ENCODE measurements around the gene NTF3. TPM values are rescaled to one million over a fixed set of nuclear protein-coding genes. Genes with fewer than 3 reads are reported as not detected.

NTF3 gene
- total and polyA plus RNA-seq, 9 of the 15 experiments (the other 6 are each of a cell fraction or from before 2014, with no cell fraction given): not detected

GRCh38 chr12:5520831-5521230 is 88.9 kb downstream of the NTF3 start:
- ATAC-seq: no peak
- Histone ChIP-seq H3K27me3 (ENCODE audit: control insufficient read depth in 2 of 2, insufficient read depth in 2 of 2, low read length in 2 of 2) (peaks cover 0 to 42% of the 10 kb centered on the region in 2 experiments; a peak in 2 of 5 replicates), H3K36me3 (ENCODE audit: control insufficient read depth, insufficient read depth, low read length) (no peaks in the 10 kb centered on the region), H3K27ac (ENCODE audit: extremely low read depth, low read depth, low read length) (no peak overlapping the region), H3K9me1 (ENCODE audit: control insufficient read depth, insufficient read depth, low read length) (no peaks in the 10 kb centered on the region), H3K9ac (ENCODE audit: insufficient read depth in 1 of 2, low read depth in 2 of 2, low read length in 2 of 2) (no peak overlapping the region), H3K4me2 (ENCODE audit: insufficient read depth, low read length) (no peak overlapping the region), H4K20me1 (replicated peaks; ENCODE audit: control insufficient read depth, insufficient read depth, low read length) (no peaks in the 10 kb centered on the region), H3K4me3 (no peak overlapping the region), H3K79me2 (ENCODE audit: control insufficient read depth, insufficient read depth, low read length) (no peaks in the 10 kb centered on the region), H2AFZ (ENCODE audit: low read depth, low read length) (no peak overlapping the region), H3K9me3 (replicated peaks; ENCODE audit: control insufficient read depth, insufficient read depth, low read depth, low read length) (no peaks in the 10 kb centered on the region), H3K4me1 (replicated peaks in 1 of 2; ENCODE audit: control insufficient read depth in 2 of 2, insufficient read depth in 2 of 2, low read length in 2 of 2) (no peaks in the 10 kb centered on the region; a peak in 1 of 5 replicates)
- BruUV-seq (replicated peaks): no TSS peak
- CTCF ChIA-PET (ENCODE audit: low intra/inter-chr PET ratio): no interaction called here
- intact Hi-C loops (cut with micrococcal nuclease): no loop called here
- POLR2A ChIA-PET: interaction anchor here (0.7 kb wide), 1 partner anchor 15 kb away, joined by 4 read pairs; no protein-coding TSS in a partner anchor
- FAIRE-seq: no peak
- DNase-seq (ENCODE audit: extremely low read depth in 1 of 4, low spot score in 3 of 4): no peak
- TF ChIP-seq SLC30A9 (CRISPR knock-in tag; IDR thresholded peaks at IDR 0.05): no peak
- no peak for TF ChIP-seq HOXB6 (CRISPR knock-in tag; IDR thresholded peaks at IDR 0.05; ENCODE audit: borderline replicate concordance)
- no peak for TF ChIP-seq FOXJ2 (tag; IDR thresholded peaks at IDR 0.05)
- TF ChIP-seq HMG20B (CRISPR knock-in tag; IDR thresholded peaks at IDR 0.05): no peak
- no peak for TF ChIP-seq FIP1L1 (IDR thresholded peaks at IDR 0.05; ENCODE audit: low read depth, low read length, poor library complexity, severe bottlenecking)
- no peak for TF ChIP-seq NFE2L1 (tag; IDR thresholded peaks at IDR 0.05; ENCODE audit: borderline replicate concordance, low read depth)
- TF ChIP-seq ZSCAN29 (IDR thresholded peaks at IDR 0.05): no peak
- no peak for TF ChIP-seq SREBF2 (CRISPR knock-in tag; IDR thresholded peaks at IDR 0.05)
- TF ChIP-seq TCF7L2 (IDR thresholded peaks at IDR 0.05; ENCODE audit: low read depth, low read length): no peak
- TF ChIP-seq PHF21A (IDR thresholded peaks at IDR 0.05; ENCODE audit: borderline replicate concordance, low read depth): no peak
- TF ChIP-seq IRF1 (CRISPR knock-in tag; IDR thresholded peaks at IDR 0.05; ENCODE audit: borderline replicate concordance): no peak
- 0% methylated on average over 3 of the region's 5 CpGs for WGBS (ENCODE audit: insufficient coverage, low coverage, missing lambda C conversion rate)
- in situ Hi-C loops (cut with MboI): no loop called here

Measured in K562 (cell line).